NT2/D1 (cell line): ENCODE data around the gene RASL12.

Experiments
- YY1 ChIP-seq: IDR thresholded peaks from 2 replicates; pipeline ENCODE4 v1.6.1; 2011; ENCODE audit not compliant: insufficient read length, insufficient read depth
- ZNF274 ChIP-seq: IDR thresholded peaks from 2 replicates; pipeline ENCODE4 v1.6.1; 2011; ENCODE audit warnings: mild to moderate bottlenecking, low read depth, low read length

DNA sequence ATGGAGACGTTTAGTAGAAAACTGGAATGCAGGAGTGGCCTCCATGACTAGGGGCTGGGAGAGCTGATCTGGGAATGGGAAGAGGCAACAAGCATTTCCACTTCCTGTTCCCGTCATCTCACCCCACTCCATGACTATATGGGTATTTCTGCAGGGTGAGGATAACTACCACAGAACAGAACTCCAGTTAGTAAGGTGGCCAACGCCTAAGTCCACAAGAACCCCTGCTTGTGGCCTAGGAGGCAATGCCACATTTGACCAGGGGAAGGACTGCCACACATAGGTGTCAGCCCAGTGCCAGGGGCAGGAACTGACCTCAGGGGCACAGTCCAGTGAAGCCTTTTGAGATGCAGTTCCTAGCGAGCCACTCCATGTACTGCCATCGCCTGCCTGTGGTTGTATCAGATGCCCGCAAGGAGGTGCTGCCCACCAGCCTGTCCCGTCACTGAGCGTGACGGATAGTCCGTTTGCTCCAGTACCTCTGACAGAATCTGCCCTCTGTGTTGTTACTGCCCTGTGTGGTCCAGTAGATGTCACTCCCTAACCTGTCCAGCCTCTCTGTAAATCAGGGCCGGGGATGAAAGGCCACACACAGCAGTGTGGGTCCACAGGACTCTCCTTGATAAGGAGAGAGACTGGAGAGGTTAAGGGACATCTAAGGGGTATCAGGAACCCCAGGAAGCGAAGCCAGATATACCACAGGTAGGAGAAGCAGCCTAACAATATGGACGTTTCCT is 34.8 kb downstream of the RASL12 start:
- TF ChIP-seq ZNF274 = no peak
- no peak for TF ChIP-seq YY1
